Common myeloid progenitor, CD34-positive (primary cell): Measurements from ENCODE around the gene GPX4.

Experiments
- CTCF ChIA-PET: fragments of 350-600 bp; sonication (Branson Sonifier 250); formaldehyde crosslinking; loops from one replicate; lab custom pipeline; 2021; ENCODE audit warnings: antibody characterized with exemption; lab: Charles Lee
- POLR2A ChIA-PET: fragments of 350-600 bp; sonication (Branson Sonifier 250); formaldehyde crosslinking; loops from one replicate; lab custom pipeline; 2021; ENCODE audit warnings: antibody characterized with exemption; lab: Charles Lee
- DNase-seq, 3 donors: peaks; one replicate each; pipeline versions ENCODE4 v3.0.0 to v3.0.0-alpha.2; 2013
- H3K27ac ChIP-seq, 2 experiments: 1 replicate in 1 of 2; 2 replicates in 1 of 2; pipeline ENCODE4 v1.7.0; 2013; ENCODE audit warnings: inconsistent platforms in 2 of 2, low read length in 2 of 2, mild to moderate bottlenecking in 2 of 2, low read depth in 1 of 2, moderate library complexity in 1 of 2; ENCODE audit not compliant: severe bottlenecking in 2 of 2, insufficient read depth in 1 of 2, poor library complexity in 1 of 2
- H3K27me3 ChIP-seq, 5 experiments: replicated peaks in 2 of 5; 1 replicate in 3 of 5; 2 replicates in 2 of 5; pipeline versions ENCODE4 v1.6.1 to v1.7.0; 2013; ENCODE audit warnings: low read length in 4 of 5, mild to moderate bottlenecking in 2 of 5, moderate library complexity in 2 of 5, inconsistent platforms in 1 of 5; ENCODE audit not compliant: insufficient read depth in 5 of 5, control insufficient read depth in 4 of 5
- H3K36me3 ChIP-seq, 4 experiments: 1 replicate in 2 of 4; 2 replicates in 2 of 4; pipeline versions ENCODE4 v1.6.1 to v1.7.0; 2013; ENCODE audit warnings: low read length in 3 of 4, control low read depth in 1 of 4, mild to moderate bottlenecking in 1 of 4; ENCODE audit not compliant: control insufficient read depth in 4 of 4, insufficient read depth in 4 of 4
- H3K4me1 ChIP-seq, 4 experiments: 1 replicate in 3 of 4; 2 replicates in 1 of 4; pipeline versions ENCODE4 v1.6.1 to v1.7.1; 2013; ENCODE audit warnings: low read length in 3 of 4, mild to moderate bottlenecking in 3 of 4, control low read depth in 1 of 4, inconsistent platforms in 1 of 4, moderate library complexity in 1 of 4; ENCODE audit not compliant: control insufficient read depth in 4 of 4, insufficient read depth in 4 of 4; ENCODE audit errors: control extremely low read depth in 1 of 4
- H3K4me3 ChIP-seq, 7 experiments: 1 replicate in 4 of 7; 2 replicates in 3 of 7; pipeline versions ENCODE4 v1.5.1 to v1.7.0; 2013; ENCODE audit warnings: mild to moderate bottlenecking in 7 of 7, low read length in 6 of 7, moderate library complexity in 6 of 7, inconsistent platforms in 2 of 7, low read depth in 2 of 7, control low read depth in 1 of 7; ENCODE audit not compliant: insufficient read depth in 4 of 7, control insufficient read depth in 1 of 7; ENCODE audit errors: extremely low read depth in 1 of 7
- H3K9me3 ChIP-seq, 5 experiments: 1 replicate in 4 of 5; 2 replicates in 1 of 5; pipeline versions ENCODE4 v1.6.1 to v1.7.1; 2013; ENCODE audit warnings: low read length in 4 of 5, mild to moderate bottlenecking in 2 of 5, inconsistent platforms in 1 of 5, low read depth in 1 of 5, moderate library complexity in 1 of 5; ENCODE audit not compliant: control insufficient read depth in 4 of 5, insufficient read depth in 2 of 5; ENCODE audit errors: control extremely low read depth in 1 of 5
- WGBS: methylation state at CpG from one replicate; pipeline ENCODE4 v1.1.5; 2013; ENCODE audit not compliant: insufficient coverage; 5-methylcytosine and 5-hydroxymethylcytosine counted together

GPX4 gene

GRCh38 chr19:1080360-1081161 lies 23.2 kb upstream of the GPX4 start:
- WGBS, result 98% methylated on average over 42 of the region's 50 CpGs
- Histone ChIP-seq H3K4me3 (no peak overlapping the region), H3K36me3 (peaks cover 7 to 63% (median 54%) of the 10 kb centered on the region in 4 experiments), H3K27me3 (no peaks in the 10 kb centered on the region), H3K27ac (no peak overlapping the region), H3K9me3 (no peaks in the 10 kb centered on the region), H3K4me1 (peaks cover 9 to 24% (median 23%) of the 10 kb centered on the region in 4 experiments)
- POLR2A ChIA-PET, result interaction anchor here (0.8 kb wide), 1 partner anchor 23 kb away, joined by 3 read pairs; the partner anchor contains the start of gene GPX4
- no peak for DNase-seq
- CTCF ChIA-PET, result interaction anchor here (1.0 to 5.5 kb wide), 3 partner anchors 13 to 137 kb away, joined by 3 to 19 read pairs (median 4); partner anchors contain the start of gene ARHGAP45

GRCh38 chr19:1081301-1082164 lies 22.3 kb upstream of the GPX4 start:
- Histone ChIP-seq H3K4me3 (no peak overlapping the region), H3K4me1 (peaks cover 2 to 20% (median 19%) of the 10 kb centered on the region in 4 experiments), H3K36me3 (peaks cover 7 to 72% (median 58%) of the 10 kb centered on the region in 4 experiments)

GRCh38 chr19:1082165-1082927 lies 21.4 kb upstream of the GPX4 start:
- H3K4me3 ChIP-seq, result no peak overlapping the region
- 90% methylated on average over 41 of the region's 51 CpGs for WGBS
- peak in 2 of 3 donors; percentile 45 to 55 for DNase-seq
- H3K27me3 ChIP-seq, result no peaks in the 10 kb centered on the region
- ChIA-PET CTCF (interaction anchor here (1.6 kb wide), 1 partner anchor 15 kb away, joined by 4 read pairs; the partner anchor contains the start of gene ARHGAP45), POLR2A (no interaction called here)
- H3K9me3 ChIP-seq, result no peaks in the 10 kb centered on the region
- peaks cover 0 to 20% (median 19%) of the 10 kb centered on the region in 4 experiments for H3K4me1 ChIP-seq
- H3K36me3 ChIP-seq, result peaks cover 7 to 75% (median 60%) of the 10 kb centered on the region in 4 experiments
- H3K27ac ChIP-seq, result no peak overlapping the region

More at GRCh38 chr19:1081301-1082164, 22.3 kb upstream of the GPX4 start:
- WGBS, result 97% methylated on average over 49 of the region's 58 CpGs
- DNase-seq, result no peak
- Histone ChIP-seq H3K9me3 (no peaks in the 10 kb centered on the region), H3K27ac (no peak overlapping the region), H3K27me3 (no peaks in the 10 kb centered on the region)
- POLR2A ChIA-PET, result interaction anchor here (0.8 kb wide), 1 partner anchor 22 kb away, joined by 3 read pairs; the partner anchor contains the start of gene GPX4
- CTCF ChIA-PET, result interaction anchor here (1.0 to 1.6 kb wide), 3 partner anchors 12 to 136 kb away, joined by 3 to 4 read pairs (median 4); partner anchors contain the start of gene ARHGAP45

GRCh38 chr19:1082928-1083816 lies 20.6 kb upstream of the GPX4 start:
- no peaks in the 10 kb centered on the region for H3K9me3 ChIP-seq
- H3K36me3 ChIP-seq, result peaks cover 7 to 70% (median 56%) of the 10 kb centered on the region in 4 experiments
- no peaks in the 10 kb centered on the region for H3K27me3 ChIP-seq
- no peak overlapping the region for H3K4me3 ChIP-seq
- WGBS, result 94% methylated on average over 50 of the region's 59 CpGs
- no peak for DNase-seq
- H3K27ac ChIP-seq, result no peak overlapping the region
- POLR2A ChIA-PET, result no interaction called here
- H3K4me1 ChIP-seq, result peaks cover 2 to 22% (median 22%) of the 10 kb centered on the region in 4 experiments
- CTCF ChIA-PET, result interaction anchor here (1.0 to 1.6 kb wide), 2 partner anchors 11 to 15 kb away, joined by 3 to 4 read pairs; partner anchors contain the start of gene ARHGAP45

GRCh38 chr19:1084024-1084868 lies 19.5 kb upstream of the GPX4 start:
- WGBS, result 97% methylated on average over 36 of the region's 43 CpGs
- peaks cover 2 to 32% (median 32%) of the 10 kb centered on the region in 4 experiments for H3K4me1 ChIP-seq
- DNase-seq, result no peak
- H3K27me3 ChIP-seq, result no peaks in the 10 kb centered on the region
- H3K36me3 ChIP-seq, result peaks cover 7 to 74% (median 59%) of the 10 kb centered on the region in 4 experiments
- ChIA-PET POLR2A (no interaction called here), CTCF (interaction anchor here (1.0 to 1.3 kb wide), 5 partner anchors 12 to 68 kb away, joined by 3 read pairs; no protein-coding TSS in a partner anchor)
- no peaks in the 10 kb centered on the region for H3K9me3 ChIP-seq
- H3K4me3 ChIP-seq, result no peak overlapping the region
- no peak overlapping the region for H3K27ac ChIP-seq
